Measurements from ENCODE around the gene AP5B1. TPM values are rescaled to one million over a fixed set of nuclear protein-coding genes. Genes with fewer than 3 reads are reported as not detected.
"Not testable (repeated sequence)": the region's sequence is repeated elsewhere in the genome, so short reads cannot be mapped to it uniquely, and the experiment has no call there.

The AP5B1 gene
- total and polyA plus RNA-seq, 9 of the 15 experiments (the other 6 are each of a cell fraction or from before 2014, with no cell fraction given), result 0.51 to 24.2 (median 5.1) TPM

- in situ Hi-C loops (cut with MboI), result no loop called here
- intact Hi-C loops (cut with micrococcal nuclease), result no loop called here
- DNase-seq (ENCODE audit: extremely low read depth in 1 of 4, low spot score in 3 of 4) (no peak), ATAC-seq (no peak), FAIRE-seq (no peak)
- no peak overlapping the region for H3K27ac ChIP-seq (ENCODE audit: extremely low read depth, low read depth, low read length)
- BruUV-seq (replicated peaks), result no TSS peak
- no peaks in the 10 kb centered on the region for H4K20me1 ChIP-seq (replicated peaks; ENCODE audit: control insufficient read depth, insufficient read depth, low read length)
- no peaks in the 10 kb centered on the region for H3K4me1 ChIP-seq (replicated peaks in 1 of 2; ENCODE audit: control insufficient read depth in 2 of 2, insufficient read depth in 2 of 2, low read length in 2 of 2)
- ChIA-PET POLR2A (no interaction called here), CTCF (ENCODE audit: low intra/inter-chr PET ratio) (interaction anchor here (0.6 kb wide), 1 partner anchor 27 kb away, joined by 3 read pairs; no protein-coding TSS in a partner anchor)
- H3K4me2 ChIP-seq (ENCODE audit: insufficient read depth, low read length), result no peak overlapping the region
- H3K9me3 ChIP-seq (replicated peaks; ENCODE audit: control insufficient read depth, insufficient read depth, low read depth, low read length), result no peaks in the 10 kb centered on the region; the same call in 1 of the 2 replicates
- H3K9ac ChIP-seq (ENCODE audit: insufficient read depth in 1 of 2, low read depth in 2 of 2, low read length in 2 of 2), result no peak overlapping the region
- H3K9me1 ChIP-seq (ENCODE audit: control insufficient read depth, insufficient read depth, low read length), result no peaks in the 10 kb centered on the region
- no peak overlapping the region for H2AFZ ChIP-seq (ENCODE audit: low read depth, low read length)
- TF ChIP-seq ZFP36 (IDR thresholded peaks at IDR 0.05; ENCODE audit: low read depth, low read length, partially characterized antibody), result peak; percentile 58
- TF ChIP-seq THRAP3 (IDR thresholded peaks at IDR 0.05; ENCODE audit: borderline replicate concordance), result no peak
- TF ChIP-seq STAT5A (IDR thresholded peaks at IDR 0.05; ENCODE audit: borderline replicate concordance, low read length), result no peak
- peaks cover 2 to 9% of the 10 kb centered on the region in 2 experiments; a peak in 3 of 5 replicates for H3K27me3 ChIP-seq (ENCODE audit: control insufficient read depth in 2 of 2, insufficient read depth in 2 of 2, low read length in 2 of 2)
- H3K79me2 ChIP-seq (ENCODE audit: control insufficient read depth, insufficient read depth, low read length), result no peaks in the 10 kb centered on the region
- H3K4me3 ChIP-seq, result no peak overlapping the region
- H3K36me3 ChIP-seq (ENCODE audit: control insufficient read depth, insufficient read depth, low read length), result no peaks in the 10 kb centered on the region
These were observed 44.0 kb downstream of the AP5B1 start for GRCh38 chr11:65736810-65737209.

- H2AFZ ChIP-seq (ENCODE audit: low read depth, low read length); H3K9me3 ChIP-seq (replicated peaks; ENCODE audit: control insufficient read depth, insufficient read depth, low read depth, low read length); DNase-seq (ENCODE audit: extremely low read depth in 1 of 4, low spot score in 3 of 4); H3K9ac ChIP-seq (ENCODE audit: insufficient read depth in 1 of 2, low read depth in 2 of 2, low read length in 2 of 2); FAIRE-seq; BruUV-seq (replicated peaks); H3K79me2 ChIP-seq (ENCODE audit: control insufficient read depth, insufficient read depth, low read length); H3K4me2 ChIP-seq (ENCODE audit: insufficient read depth, low read length); H3K9me1 ChIP-seq (ENCODE audit: control insufficient read depth, insufficient read depth, low read length); H3K36me3 ChIP-seq (ENCODE audit: control insufficient read depth, insufficient read depth, low read length); in situ Hi-C loops (cut with MboI); ATAC-seq; H3K4me1 ChIP-seq (replicated peaks in 1 of 2; ENCODE audit: control insufficient read depth in 2 of 2, insufficient read depth in 2 of 2, low read length in 2 of 2); H3K27ac ChIP-seq (ENCODE audit: extremely low read depth, low read depth, low read length); H3K27me3 ChIP-seq (ENCODE audit: control insufficient read depth in 2 of 2, insufficient read depth in 2 of 2, low read length in 2 of 2); CTCF ChIA-PET (ENCODE audit: low intra/inter-chr PET ratio); intact Hi-C loops (cut with micrococcal nuclease); H3K4me3 ChIP-seq; H4K20me1 ChIP-seq (replicated peaks; ENCODE audit: control insufficient read depth, insufficient read depth, low read length): not testable (repeated sequence)
- WGBS (ENCODE audit: insufficient coverage, low coverage, missing lambda C conversion rate), result 3% methylated on average over 4 of the region's 4 CpGs
- POLR2A ChIA-PET, result interaction anchor here (0.6 to 2.3 kb wide), 2 partner anchors 14 to 678 kb away, joined by 3 to 9 read pairs; partner anchors contain the start of gene RNASEH2C
These were observed 45.7 kb downstream of the AP5B1 start for GRCh38 chr11:65735111-65735510.
